Activated naive CD4-positive, alpha-beta T cell treated with anti-CD3 and anti-CD28 coated beads, Interleukin-2, amount 50 U/mL, for 24 hours (primary cell): ENCODE results near the gene C19orf73.
"Not testable (repeated sequence)": the region's sequence is repeated elsewhere in the genome, so short reads cannot be mapped to it uniquely, and the experiment has no call there.

Source experiments
- H3K27ac Mint-ChIP-seq: one replicate; pipeline ENCODE4 v1.8.0; 2021; ENCODE audit warnings: mild to moderate bottlenecking, mixed read lengths
- H3K27me3 Mint-ChIP-seq: one replicate; pipeline ENCODE4 v1.8.0; 2021; ENCODE audit warnings: mixed read lengths
- H3K36me3 Mint-ChIP-seq: one replicate; pipeline ENCODE4 v1.8.0; 2021; ENCODE audit warnings: mixed read lengths
- H3K4me1 Mint-ChIP-seq: one replicate; pipeline ENCODE4 v1.8.0; 2021; ENCODE audit warnings: mixed read lengths
- H3K4me3 Mint-ChIP-seq: one replicate; pipeline ENCODE4 v1.8.0; 2021; ENCODE audit warnings: mild to moderate bottlenecking, mixed read lengths
- H3K9me3 Mint-ChIP-seq: one replicate; pipeline ENCODE4 v1.8.0; 2021; ENCODE audit warnings: mixed read lengths

C19orf73 gene

DNA sequence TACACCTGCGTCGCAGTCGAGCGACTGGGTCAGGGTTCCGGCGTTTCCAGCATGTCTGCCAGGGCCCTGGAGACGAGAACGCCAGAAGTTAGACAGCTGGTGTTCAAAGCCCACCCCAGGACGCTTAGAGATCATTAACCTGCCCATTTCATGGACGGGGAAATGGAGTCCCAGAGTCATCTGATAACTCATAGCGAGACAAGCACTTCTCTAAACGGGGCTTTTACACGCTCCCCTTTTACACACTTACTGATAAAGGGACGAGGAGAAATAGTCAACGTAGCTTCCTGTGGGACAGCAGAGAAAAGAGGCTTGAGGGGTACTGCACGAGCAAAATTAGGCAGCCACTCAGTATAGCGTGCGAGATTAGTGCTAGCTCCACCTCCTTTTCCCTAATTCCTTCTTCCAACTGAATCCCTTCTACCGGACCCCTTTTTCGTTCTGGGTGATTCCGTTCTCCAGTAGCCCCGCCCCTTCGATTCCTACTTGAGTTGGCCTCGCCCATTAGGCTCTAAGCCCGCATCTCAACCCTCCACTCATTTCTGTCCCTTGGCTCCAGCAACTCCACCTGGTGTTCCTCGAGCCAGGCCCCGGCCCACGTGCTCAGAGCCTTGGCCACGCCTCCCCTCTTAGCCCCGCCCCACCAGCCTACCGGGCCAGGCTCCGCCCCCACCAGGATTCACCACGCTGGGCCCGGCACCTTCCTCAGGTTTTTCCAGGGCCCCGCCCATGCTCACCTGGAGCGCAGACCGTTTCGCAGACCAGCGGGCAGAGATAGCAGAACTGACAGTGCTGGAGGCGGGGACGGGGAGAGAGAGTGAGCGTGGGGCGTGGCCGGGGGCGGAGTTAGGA, 32.5 kb upstream of the C19orf73 start:
- Mint-ChIP-seq H3K4me1 (peaks cover 18% of the 10 kb centered on the region), H3K9me3 (peaks cover 11% of the 10 kb centered on the region), H3K27me3 (peaks cover 57% of the 10 kb centered on the region), H3K27ac (no peak overlapping the region), H3K36me3 (no peaks in the 10 kb centered on the region), H3K4me3 (peak overlapping the region; percentile 69)

DNA sequence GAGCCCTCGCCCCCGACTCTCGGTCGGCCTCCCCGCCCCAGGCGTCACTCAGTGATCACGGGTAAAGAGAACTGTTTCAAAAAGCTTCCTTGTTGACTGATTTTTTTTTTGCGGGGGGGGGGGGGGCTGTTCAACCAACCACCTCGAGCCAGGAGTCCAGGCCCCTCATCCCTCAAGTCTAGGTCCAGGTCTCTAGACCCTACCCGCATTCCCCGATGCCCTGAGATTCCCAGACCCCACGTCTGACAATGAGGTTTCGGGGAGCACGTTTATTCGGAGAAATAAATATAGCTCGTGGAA, 32.0 kb upstream of the C19orf73 start:
- H3K4me1 Mint-ChIP-seq: peaks cover 19% of the 10 kb centered on the region
- peaks cover 11% of the 10 kb centered on the region for H3K9me3 Mint-ChIP-seq
- no peaks in the 10 kb centered on the region for H3K36me3 Mint-ChIP-seq
- H3K27me3 Mint-ChIP-seq: peaks cover 55% of the 10 kb centered on the region
- H3K27ac Mint-ChIP-seq: no peak overlapping the region
- H3K4me3 Mint-ChIP-seq: peak overlapping the region; percentile 69

DNA sequence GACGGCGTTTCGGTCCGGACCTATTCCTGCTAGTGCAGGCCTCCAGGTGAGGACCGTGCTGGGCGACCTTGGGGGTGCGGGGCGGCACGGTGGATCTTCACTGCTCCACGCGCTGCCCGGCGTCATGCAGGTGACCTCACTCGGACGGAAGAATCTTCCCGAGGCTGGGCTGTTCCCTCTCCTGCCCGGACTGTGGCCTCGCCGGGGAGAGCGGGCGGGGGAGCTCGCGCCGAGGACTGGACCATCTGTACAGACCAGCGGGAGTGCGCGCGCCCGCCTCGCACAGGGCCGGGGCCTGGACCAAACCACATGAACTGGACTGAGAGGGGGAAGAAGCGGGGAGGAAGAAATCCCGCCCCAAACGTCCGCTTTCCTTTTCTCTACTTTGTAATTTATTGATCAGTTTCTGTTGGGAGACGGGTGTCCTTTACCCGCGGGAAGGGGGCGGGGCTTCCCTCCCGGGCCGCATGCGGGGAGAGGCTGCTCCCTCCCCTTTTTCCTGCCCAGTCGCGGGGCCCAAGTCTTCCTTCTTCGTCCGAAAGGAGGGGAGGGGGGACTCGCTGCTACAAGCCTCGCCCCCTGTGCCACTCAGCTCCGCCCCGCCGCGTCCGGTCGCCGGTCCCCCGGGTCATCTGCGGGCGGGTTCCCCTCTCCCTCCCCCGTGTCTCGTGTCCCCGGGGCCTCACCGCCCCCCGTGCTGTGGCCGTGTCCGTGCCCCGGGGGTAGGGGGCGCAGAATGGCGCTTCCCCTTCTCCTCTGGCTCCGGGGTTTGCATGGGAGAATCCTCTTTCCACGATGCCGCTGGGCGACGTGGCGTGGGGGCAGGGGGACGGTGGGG, 31.4 kb upstream of the C19orf73 start:
- Mint-ChIP-seq H3K4me1 (peaks cover 24% of the 10 kb centered on the region), H3K27ac (no peak overlapping the region), H3K27me3 (peaks cover 54% of the 10 kb centered on the region), H3K36me3 (no peaks in the 10 kb centered on the region), H3K9me3 (peaks cover 11% of the 10 kb centered on the region), H3K4me3 (peak overlapping the region; percentile 86)

DNA sequence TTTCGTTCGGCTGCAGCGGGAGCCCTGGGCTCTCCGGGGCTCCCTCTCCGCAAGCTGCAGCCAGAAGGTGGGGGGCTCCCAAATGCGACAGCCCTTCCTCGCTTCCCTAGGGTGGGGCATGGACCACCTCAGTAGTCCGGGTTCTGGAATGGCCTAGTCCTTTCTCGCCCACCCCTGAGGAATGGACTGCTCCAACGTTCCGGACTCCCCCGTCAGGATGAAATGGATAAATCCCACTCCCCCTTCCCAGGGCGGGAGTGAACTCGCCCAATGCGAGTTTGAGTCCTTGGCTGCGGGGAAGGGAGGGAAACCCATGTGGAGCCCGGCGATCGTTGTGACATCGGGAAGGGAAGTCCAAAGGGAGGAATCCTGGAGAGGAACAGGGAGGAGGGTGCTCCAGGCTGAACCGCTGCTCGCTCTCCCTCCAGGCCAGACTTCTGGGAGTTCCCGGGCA, 30.7 kb upstream of the C19orf73 start:
- Mint-ChIP-seq H3K4me3 (peak overlapping the region; percentile 86), H3K4me1 (peaks cover 24% of the 10 kb centered on the region), H3K27ac (no peak overlapping the region)

DNA sequence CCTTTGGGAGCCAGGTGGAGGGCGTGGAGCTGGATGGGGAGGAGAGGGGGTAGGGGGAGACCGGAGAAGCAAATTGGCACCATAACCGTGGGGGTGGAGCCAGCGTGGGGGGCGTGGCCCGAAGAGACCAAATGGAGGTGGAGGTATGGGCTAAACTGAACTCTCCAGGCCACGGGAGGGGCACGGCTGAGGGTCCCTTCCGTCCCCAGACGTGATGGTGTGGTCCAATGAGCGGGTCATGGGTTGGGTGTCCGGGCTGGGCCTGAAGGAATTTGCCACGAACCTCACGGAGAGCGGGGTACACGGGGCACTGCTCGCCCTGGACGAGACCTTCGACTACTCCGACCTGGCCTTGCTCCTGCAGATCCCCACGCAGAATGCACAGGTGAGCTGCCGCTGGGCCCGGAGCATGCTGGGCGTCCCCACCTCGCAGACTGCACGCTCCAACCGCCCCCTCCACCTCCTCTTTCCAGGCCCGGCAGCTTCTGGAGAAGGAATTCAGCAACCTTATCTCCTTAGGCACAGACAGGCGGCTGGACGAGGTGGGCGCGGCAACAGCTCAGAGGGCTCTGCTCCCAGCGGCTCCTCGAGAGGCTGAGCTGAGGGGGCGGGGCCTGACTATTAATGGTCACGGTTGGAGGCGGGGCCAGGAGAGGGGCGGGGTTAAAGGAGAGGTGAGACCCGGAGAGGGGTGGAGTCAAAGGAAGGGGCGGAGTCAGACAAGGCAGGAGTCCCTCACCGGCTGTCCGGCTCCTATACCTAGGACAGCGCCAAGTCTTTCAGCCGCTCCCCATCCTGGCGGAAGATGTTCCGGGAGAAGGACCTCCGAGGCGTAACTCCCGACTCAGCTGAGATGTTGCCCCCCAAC, 30.1 kb upstream of the C19orf73 start:
- H3K4me1 Mint-ChIP-seq: peaks cover 24% of the 10 kb centered on the region
- peaks cover 2% of the 10 kb centered on the region for H3K9me3 Mint-ChIP-seq
- H3K4me3 Mint-ChIP-seq: peak overlapping the region; percentile 86
- no peaks in the 10 kb centered on the region for H3K36me3 Mint-ChIP-seq
- peaks cover 47% of the 10 kb centered on the region for H3K27me3 Mint-ChIP-seq
- no peak overlapping the region for H3K27ac Mint-ChIP-seq

More for the DNA sequence above, 30.7 kb upstream of the C19orf73 start:
- H3K9me3 Mint-ChIP-seq: peaks cover 9% of the 10 kb centered on the region
- peaks cover 53% of the 10 kb centered on the region for H3K27me3 Mint-ChIP-seq
- H3K36me3 Mint-ChIP-seq: no peaks in the 10 kb centered on the region

DNA sequence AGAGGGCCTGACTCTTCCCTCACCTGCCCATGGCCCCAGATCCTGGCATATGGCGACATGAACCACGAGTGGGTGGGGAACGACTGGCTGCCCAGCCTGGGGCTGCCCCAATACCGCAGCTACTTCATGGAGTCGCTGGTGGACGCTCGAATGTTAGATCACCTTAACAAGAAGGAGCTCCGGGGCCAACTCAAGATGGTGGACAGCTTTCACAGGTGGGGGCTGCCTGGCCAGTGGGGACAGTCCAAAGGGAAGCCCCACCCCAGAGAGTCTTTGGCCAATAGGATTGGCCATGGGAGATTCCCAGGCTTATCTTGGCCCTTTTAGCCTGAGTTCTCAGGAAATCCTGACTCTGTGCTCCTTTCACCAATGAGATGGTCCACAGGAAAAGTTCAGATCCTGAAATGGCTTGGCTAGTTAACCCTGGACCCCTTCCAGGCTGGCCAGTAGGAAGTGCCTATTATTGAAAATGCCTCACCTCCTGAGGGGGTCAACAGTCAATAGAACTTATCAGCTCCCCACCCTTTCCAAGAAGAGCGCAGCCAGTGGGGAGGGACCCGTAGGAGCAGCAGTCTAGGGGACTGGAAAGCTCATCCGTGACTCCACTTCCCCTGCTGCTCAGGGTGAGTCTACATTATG, 29.2 kb upstream of the C19orf73 start:
- Mint-ChIP-seq H3K27me3 (peaks cover 40% of the 10 kb centered on the region), H3K9me3 (no peaks in the 10 kb centered on the region), H3K27ac (no peak overlapping the region), H3K36me3 (no peaks in the 10 kb centered on the region), H3K4me3 (peak overlapping the region; percentile 39), H3K4me1 (peaks cover 25% of the 10 kb centered on the region)

DNA sequence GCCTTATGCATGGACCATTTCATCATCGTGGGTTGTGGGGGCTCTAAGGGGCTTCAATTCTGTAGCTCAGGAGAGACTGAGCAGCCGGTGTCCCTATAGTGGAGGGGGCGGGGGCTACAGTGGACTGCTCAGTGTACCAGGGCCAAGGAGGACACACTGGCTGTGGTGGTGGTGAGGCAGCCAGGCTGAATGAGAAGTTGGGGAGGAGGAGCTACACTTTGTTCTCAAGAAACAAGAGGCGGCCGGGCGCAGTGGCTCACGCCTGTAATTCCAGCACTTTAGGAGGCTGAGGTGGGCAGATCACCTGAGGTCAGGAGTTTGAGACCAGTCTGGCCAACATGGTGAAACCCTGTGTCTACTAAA, 27.4 kb upstream of the C19orf73 start:
- not testable (repeated sequence) for H3K27ac Mint-ChIP-seq, H3K36me3 Mint-ChIP-seq, H3K4me3 Mint-ChIP-seq, H3K9me3 Mint-ChIP-seq
- Mint-ChIP-seq H3K27me3 (peaks cover 32% of the 10 kb centered on the region), H3K4me1 (peaks cover 31% of the 10 kb centered on the region)

DNA sequence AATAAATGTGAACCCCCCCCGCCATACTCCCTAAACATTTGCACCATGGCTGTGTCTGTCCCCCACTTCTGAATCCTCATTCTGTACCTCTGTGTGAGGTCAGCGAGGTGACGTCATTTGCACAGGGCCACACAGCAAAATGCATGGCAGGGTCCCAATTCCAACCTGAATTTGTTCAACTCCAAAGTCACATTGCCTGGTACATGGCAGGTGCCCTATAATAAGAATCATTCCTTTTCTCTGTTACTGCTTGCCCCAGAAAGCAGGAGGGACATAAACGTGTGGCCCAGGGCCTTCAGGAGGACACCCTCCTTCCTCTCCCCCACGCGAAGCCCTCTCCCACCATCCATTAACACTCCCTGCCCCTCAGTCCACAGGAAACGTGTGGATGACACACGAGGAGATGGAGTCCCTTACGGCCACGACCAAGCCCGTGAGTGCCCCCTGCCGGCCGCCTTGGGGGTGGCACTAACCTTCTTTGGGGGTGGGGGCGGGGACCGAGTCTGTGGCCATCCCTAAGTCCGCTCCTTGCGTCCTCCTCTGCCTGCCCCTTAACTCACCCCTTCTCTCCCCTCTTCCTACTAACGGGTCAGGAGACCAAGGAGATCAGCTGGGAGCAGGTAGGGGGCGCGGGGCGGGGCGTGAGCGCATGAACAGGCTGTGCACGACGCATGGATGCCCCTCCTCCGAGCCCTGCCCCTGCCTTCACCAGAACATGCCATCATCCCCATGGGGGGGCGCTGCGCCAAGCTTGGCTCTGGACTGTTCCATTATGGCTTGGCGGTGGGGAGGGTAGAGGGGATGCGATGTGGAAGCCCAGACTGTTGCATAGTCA, 26.8 kb upstream of the C19orf73 start:
- H3K4me3 Mint-ChIP-seq: no peak overlapping the region
- peaks cover 30% of the 10 kb centered on the region for H3K4me1 Mint-ChIP-seq
- H3K27me3 Mint-ChIP-seq: peaks cover 30% of the 10 kb centered on the region
- no peaks in the 10 kb centered on the region for H3K36me3 Mint-ChIP-seq
- no peaks in the 10 kb centered on the region for H3K9me3 Mint-ChIP-seq
- peak overlapping the region; percentile 83 for H3K27ac Mint-ChIP-seq

DNA sequence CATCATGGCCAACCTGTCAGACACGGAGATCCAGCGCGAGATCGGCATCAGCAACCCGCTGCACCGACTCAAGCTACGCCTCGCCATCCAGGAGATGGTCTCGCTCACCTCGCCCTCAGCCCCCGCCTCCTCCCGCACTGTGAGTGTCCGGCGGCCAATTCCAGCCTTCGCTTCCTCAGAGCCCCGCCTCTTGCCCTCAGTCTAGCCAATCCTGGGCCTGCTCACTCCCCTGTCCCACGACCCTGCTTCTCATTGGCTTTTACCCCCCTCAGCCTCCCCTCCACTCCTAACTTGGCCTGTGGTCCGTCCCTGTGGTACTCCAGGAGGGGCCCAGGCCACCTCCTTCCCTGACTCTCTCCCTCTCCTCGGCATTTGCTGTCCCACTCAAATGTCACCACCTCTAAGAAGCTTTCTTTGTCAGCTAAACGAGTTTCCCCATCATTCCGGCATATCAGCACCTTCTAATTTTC, 24.0 kb upstream of the C19orf73 start:
- Mint-ChIP-seq H3K36me3 (no peaks in the 10 kb centered on the region), H3K27ac (no peak overlapping the region), H3K4me1 (peaks cover 19% of the 10 kb centered on the region), H3K4me3 (peak overlapping the region; percentile 73), H3K9me3 (no peaks in the 10 kb centered on the region), H3K27me3 (peaks cover 17% of the 10 kb centered on the region)

DNA sequence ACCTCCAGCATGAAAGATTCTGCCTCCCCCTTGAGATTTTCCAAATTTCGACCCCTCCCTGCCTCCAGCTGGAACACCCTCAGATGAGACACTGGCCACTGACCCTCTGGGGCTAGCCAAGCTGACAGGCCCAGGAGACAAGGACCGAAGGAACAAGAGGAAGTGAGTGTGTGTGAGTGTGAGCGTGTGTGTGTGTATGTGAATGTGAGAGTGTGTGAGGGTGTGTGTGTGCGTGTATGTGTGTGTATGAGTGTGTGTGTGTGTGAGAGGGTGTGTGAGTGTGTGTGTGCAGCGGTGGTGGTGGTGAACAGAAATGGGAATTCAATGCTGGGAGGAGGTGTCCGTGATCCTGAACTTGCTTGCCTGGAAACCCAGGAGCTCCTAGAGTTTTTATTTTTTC, 22.4 kb upstream of the C19orf73 start:
- H3K9me3 Mint-ChIP-seq: no peaks in the 10 kb centered on the region
- peaks cover 12% of the 10 kb centered on the region for H3K27me3 Mint-ChIP-seq
- H3K27ac Mint-ChIP-seq: no peak overlapping the region
- peaks cover 19% of the 10 kb centered on the region for H3K4me1 Mint-ChIP-seq
- H3K4me3 Mint-ChIP-seq: no peak overlapping the region
- no peaks in the 10 kb centered on the region for H3K36me3 Mint-ChIP-seq

DNA sequence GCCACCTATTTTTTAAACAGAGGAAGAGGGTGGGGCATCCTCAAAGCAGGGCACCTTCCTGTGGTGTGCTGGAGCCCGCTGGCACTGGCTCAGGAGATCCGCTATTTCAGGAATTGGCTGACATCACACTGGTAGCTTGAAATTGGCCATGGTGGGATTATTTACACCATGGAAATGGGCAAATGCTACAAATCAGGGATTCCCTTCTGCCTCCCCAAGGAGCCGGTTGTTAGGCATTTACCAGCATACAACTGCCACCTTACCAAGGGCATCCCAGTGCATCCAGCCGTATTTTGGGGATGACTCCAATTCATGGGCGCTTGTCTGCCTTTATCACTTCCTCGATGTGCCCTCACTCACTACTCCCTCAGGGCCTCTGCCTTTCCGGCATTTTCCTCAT, 22.0 kb upstream of the C19orf73 start:
- Mint-ChIP-seq H3K27me3 (peaks cover 11% of the 10 kb centered on the region), H3K4me3 (no peak overlapping the region), H3K27ac (no peak overlapping the region), H3K36me3 (no peaks in the 10 kb centered on the region), H3K4me1 (peaks cover 19% of the 10 kb centered on the region), H3K9me3 (no peaks in the 10 kb centered on the region)

DNA sequence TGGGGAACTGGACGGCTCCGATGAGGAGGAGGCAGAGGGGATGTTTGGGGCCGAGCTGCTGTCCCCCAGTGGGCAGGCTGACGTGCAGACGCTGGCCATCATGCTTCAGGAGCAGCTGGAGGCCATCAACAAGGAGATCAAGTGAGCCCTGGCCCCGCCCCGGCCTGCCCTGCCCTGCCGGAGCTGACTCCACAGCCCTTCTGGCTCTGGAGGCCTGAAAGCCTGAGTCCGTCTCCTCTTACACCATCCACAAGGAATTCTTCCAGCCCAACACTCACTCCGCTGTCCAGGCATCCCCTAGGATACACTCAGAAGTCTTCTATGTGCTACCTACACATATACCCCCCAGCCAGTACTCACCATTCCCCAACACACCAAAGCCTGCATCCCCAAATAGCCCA, 17.8 kb upstream of the C19orf73 start:
- Mint-ChIP-seq H3K27ac (no peak overlapping the region), H3K4me1 (peaks cover 21% of the 10 kb centered on the region), H3K4me3 (no peak overlapping the region), H3K27me3 (peaks cover 3% of the 10 kb centered on the region), H3K36me3 (no peaks in the 10 kb centered on the region), H3K9me3 (no peaks in the 10 kb centered on the region)

DNA sequence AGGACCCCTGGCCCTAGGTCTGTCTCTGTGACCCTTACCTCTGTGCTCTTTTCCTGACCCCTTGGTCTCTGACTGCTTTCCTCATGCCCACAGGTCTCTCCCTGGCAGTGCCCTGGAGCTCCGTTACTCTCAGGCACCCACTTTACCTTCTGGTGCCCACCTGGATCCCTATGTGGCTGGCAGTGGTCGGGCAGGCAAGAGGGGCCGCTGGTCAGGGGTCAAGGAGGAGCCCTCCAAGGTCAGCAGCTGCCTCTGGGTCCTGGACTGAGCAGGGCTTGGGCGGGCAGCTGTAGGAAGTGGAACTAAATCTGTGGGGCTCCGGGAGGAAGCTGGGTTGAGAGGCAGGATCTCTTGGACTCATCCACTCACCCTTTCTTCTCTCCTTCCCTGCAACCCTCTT, 16.7 kb upstream of the C19orf73 start:
- Mint-ChIP-seq H3K27ac (no peak overlapping the region), H3K9me3 (no peaks in the 10 kb centered on the region), H3K27me3 (peaks cover 3% of the 10 kb centered on the region), H3K36me3 (no peaks in the 10 kb centered on the region), H3K4me1 (peaks cover 21% of the 10 kb centered on the region), H3K4me3 (no peak overlapping the region)
